CD14-positive monocyte (primary cell): ENCODE measurements around the gene DLEU7. TPM values are rescaled to one million over a fixed set of nuclear protein-coding genes. Genes with fewer than 3 reads are reported as not detected.
A peak's percentile ranks its signal among the peaks of the same experiment; 100 is the strongest.

Source experiments
- DNase-seq, 3 donors: peaks; one replicate each; pipeline ENCODE4 v3.0.0-alpha.2; 2011 to 2022
- H2AFZ ChIP-seq: 2 replicates; pipeline ENCODE4 v1.6.0; 2012; ENCODE audit warnings: mild to moderate bottlenecking, low read depth, low read length, inconsistent platforms; ENCODE audit not compliant: insufficient read depth, poor library complexity, severe bottlenecking
- H3K27ac ChIP-seq, 2 donors: 1 replicate in 1 of 2; 2 replicates in 1 of 2; pipeline ENCODE4 v1.5.1; 2012 to 2013; ENCODE audit warnings: low read length in 2 of 2, control low read depth in 1 of 2, inconsistent platforms in 1 of 2, low read depth in 1 of 2, mild to moderate bottlenecking in 1 of 2
- H3K27me3 ChIP-seq, 2 donors: one replicate each; pipeline versions ENCODE4 v1.6.0 to v1.6.1; 2011 to 2013; ENCODE audit warnings: low read length in 2 of 2; ENCODE audit not compliant: control insufficient read depth in 2 of 2, insufficient read depth in 2 of 2
- H3K36me3 ChIP-seq, 2 donors: replicated peaks in 1 of 2; 1 replicate in 1 of 2; 2 replicates in 1 of 2; pipeline versions ENCODE4 v1.5.1 to v1.6.1; 2012 to 2013; ENCODE audit warnings: low read length in 2 of 2, control low read depth in 1 of 2, inconsistent platforms in 1 of 2, mild to moderate bottlenecking in 1 of 2; ENCODE audit not compliant: insufficient read depth in 2 of 2, control insufficient read depth in 1 of 2
- H3K4me1 ChIP-seq, 2 donors: 1 replicate in 1 of 2; 2 replicates in 1 of 2; pipeline versions ENCODE4 v1.5.1 to v1.6.1; 2012 to 2013; ENCODE audit warnings: low read length in 2 of 2, control low read depth in 1 of 2, inconsistent platforms in 1 of 2, mild to moderate bottlenecking in 1 of 2, moderate library complexity in 1 of 2; ENCODE audit not compliant: insufficient read depth in 2 of 2, control insufficient read depth in 1 of 2
- H3K4me2 ChIP-seq: replicated peaks from 2 replicates; pipeline ENCODE3; 2012; ENCODE audit warnings: low read length, moderate library complexity, mild to moderate bottlenecking; ENCODE audit not compliant: poor library complexity, severe bottlenecking; ENCODE audit errors: extremely low read depth
- H3K4me3 ChIP-seq, 3 experiments: fragments of 200-600 bp in 1 of 3; sonication (generic) in 1 of 3; replicated peaks in 1 of 3; 1 replicate in 2 of 3; 2 replicates in 1 of 3; pipeline ENCODE4 v1.5.1; 2011 to 2013; ENCODE audit warnings: low read length in 3 of 3, mild to moderate bottlenecking in 3 of 3, control low read depth in 2 of 3, low read depth in 2 of 3, inconsistent platforms in 1 of 3, moderate library complexity in 1 of 3
- H3K79me2 ChIP-seq: 2 replicates; pipeline ENCODE4 v1.6.0; 2012; ENCODE audit warnings: mild to moderate bottlenecking, control low read depth, inconsistent platforms, low read length, moderate library complexity; ENCODE audit not compliant: insufficient read depth
- H3K9ac ChIP-seq: 2 replicates; pipeline ENCODE4 v1.6.0; 2017; ENCODE audit warnings: low read length, mild to moderate bottlenecking; ENCODE audit not compliant: insufficient read depth, poor library complexity, severe bottlenecking
- H3K9me3 ChIP-seq, 2 donors: replicated peaks in 1 of 2; 1 replicate in 1 of 2; 2 replicates in 1 of 2; pipeline versions ENCODE4 v1.5.1 to v1.6.1; 2012 to 2013; ENCODE audit warnings: low read length in 2 of 2, control low read depth in 1 of 2; ENCODE audit not compliant: control insufficient read depth in 1 of 2, insufficient read depth in 1 of 2
- H4K20me1 ChIP-seq: 2 replicates; pipeline ENCODE4 v1.6.0; 2012; ENCODE audit warnings: mild to moderate bottlenecking, low read length, control low read depth, moderate library complexity; ENCODE audit not compliant: insufficient read depth
- H3K27ac Mint-ChIP-seq, 7 donors: one replicate each; pipeline ENCODE4 v1.8.0; 2020; ENCODE audit warnings: mild to moderate bottlenecking in 7 of 7, mixed read lengths in 7 of 7, moderate library complexity in 6 of 7, inconsistent platforms in 2 of 7
- H3K27me3 Mint-ChIP-seq, 3 donors: one replicate each; pipeline ENCODE4 v1.8.0; 2021 to 2022; ENCODE audit warnings: low read depth in 3 of 3, mild to moderate bottlenecking in 3 of 3, mixed read lengths in 3 of 3, moderate library complexity in 3 of 3, inconsistent platforms in 1 of 3
- H3K36me3 Mint-ChIP-seq, 2 donors: one replicate each; pipeline ENCODE4 v1.8.0; 2020; ENCODE audit warnings: mixed read lengths in 2 of 2, inconsistent platforms in 1 of 2, mild to moderate bottlenecking in 1 of 2
- H3K4me1 Mint-ChIP-seq: one replicate; pipeline ENCODE4 v1.8.0; 2020; ENCODE audit warnings: mild to moderate bottlenecking, mixed read lengths
- H3K4me3 Mint-ChIP-seq, 2 donors: one replicate each; pipeline ENCODE4 v1.8.0; 2020; ENCODE audit warnings: mild to moderate bottlenecking in 2 of 2, mixed read lengths in 2 of 2, moderate library complexity in 1 of 2
- H3K9me3 Mint-ChIP-seq, 7 donors: one replicate each; pipeline ENCODE4 v1.8.0; 2020 to 2022; ENCODE audit warnings: mixed read lengths in 7 of 7, mild to moderate bottlenecking in 6 of 7, moderate library complexity in 6 of 7, inconsistent platforms in 2 of 7
- CTCF ChIP-seq: fragments of 200-600 bp; IDR thresholded peaks from one replicate; pipeline ENCODE4 v1.8.0; 2022; ENCODE audit warnings: antibody characterized with exemption, mild to moderate bottlenecking
- WGBS: methylation state at CpG from one replicate; pipeline ENCODE4 v1.1.5; 2013; ENCODE audit warnings: missing lambda C conversion rate; ENCODE audit not compliant: insufficient coverage; 5-methylcytosine and 5-hydroxymethylcytosine counted together
- intact Hi-C, 2 donors: fragments of 100-400 bp; cut with micrococcal nuclease; formaldehyde crosslinking; loops; one replicate each; pipeline versions ENCODE4 v1.15.0 to v1.15.1; 2023
- polyA plus RNA-seq, 3 donors: library from polyadenylated mRNA; depleted of rRNA in 1 of 3; unstranded in 2 of 3; stranded (reverse) in 1 of 3; fragments of 300-500 nt in 2 of 3; fragments of >200 nt in 1 of 3; fragmentation: Illumina TruSeq in 2 of 3; gene quantifications; 1 replicate in 2 of 3; 2 replicates in 1 of 3; pipeline ENCODE4 v1.2.3, GENCODE V29; 2012 to 2021

The DLEU7 gene
- polyA plus RNA-seq, 3 donors, result 1.4 to 16.1 (median 13.0) TPM

- Histone ChIP-seq H3K36me3 (no peaks in the 10 kb centered on the region), H3K4me3 (no peak overlapping the region), H3K27ac (no peak overlapping the region), H4K20me1 (no peaks in the 10 kb centered on the region), H3K9me3 (no peaks in the 10 kb centered on the region), H3K79me2 (no peaks in the 10 kb centered on the region), H2AFZ (no peak overlapping the region), H3K27me3 (no peaks in the 10 kb centered on the region), H3K4me1 (peaks cover 37 to 49% of the 10 kb centered on the region in 2 donors), H3K4me2 (no peak overlapping the region), H3K9ac (no peak overlapping the region)
- Mint-ChIP-seq H3K36me3 (peaks cover 0 to 2% of the 10 kb centered on the region in 2 donors), H3K4me3 (no peak overlapping the region), H3K4me1 (peaks cover 58% of the 10 kb centered on the region), H3K27me3 (peaks cover 0 to 1% (median 0%) of the 10 kb centered on the region in 3 donors), H3K27ac (peak overlapping the region in 1 of 7 donors; percentile 10), H3K9me3 (peaks cover 0 to 2% (median 0%) of the 10 kb centered on the region in 7 donors)
- intact Hi-C loops, result no loop called here
- no peak for DNase-seq
- TF ChIP-seq CTCF, result no peak
Measured at GRCh38 chr13:50891206-50891605, 47.7 kb upstream of the DLEU7 start.

GRCh38 chr13:50889317-50889716 is 45.8 kb upstream of the DLEU7 start:
- Histone ChIP-seq H3K79me2 (no peaks in the 10 kb centered on the region), H3K36me3 (no peaks in the 10 kb centered on the region), H3K9me3 (no peaks in the 10 kb centered on the region), H3K27me3 (no peaks in the 10 kb centered on the region), H4K20me1 (no peaks in the 10 kb centered on the region), H3K4me2 (no peak overlapping the region), H3K4me1 (peaks cover 42 to 52% of the 10 kb centered on the region in 2 donors), H3K9ac (no peak overlapping the region), H3K4me3 (no peak overlapping the region), H3K27ac (no peak overlapping the region), H2AFZ (no peak overlapping the region)
- intact Hi-C loops, result no loop called here
- Mint-ChIP-seq H3K4me1 (peaks cover 58% of the 10 kb centered on the region), H3K9me3 (no peaks in the 10 kb centered on the region), H3K27me3 (peaks cover 0 to 1% (median 0%) of the 10 kb centered on the region in 3 donors), H3K4me3 (no peak overlapping the region), H3K36me3 (peaks cover 0 to 2% of the 10 kb centered on the region in 2 donors), H3K27ac (no peak overlapping the region)
- DNase-seq, result no peak
- WGBS, result no CpG with 5 or more reads among the region's 1 CpG
- no peak for TF ChIP-seq CTCF
